MM.1S (cell line): ENCODE results near the gene PTGDS.

Experiments
- CTCF ChIP-seq: fragments of 300-600 bp; sonication (generic); IDR thresholded peaks from 2 replicates; pipeline ENCODE4 v1.5.1; 2016; ENCODE audit warnings: antibody characterized with exemption, low read length, mixed read lengths
- EZH2 ChIP-seq: fragments of 300-600 bp; sonication (generic); optimal IDR thresholded peaks from 2 replicates; pipeline ENCODE3; 2017; ENCODE audit warnings: low read depth, mild to moderate bottlenecking, antibody characterized with exemption, low read length, mixed read lengths
- EZH2phosphoT487 ChIP-seq: fragments of 300-600 bp; sonication (generic); IDR thresholded peaks from 2 replicates; pipeline ENCODE4 v1.6.1; 2018; ENCODE audit warnings: antibody characterized with exemption, low read length

- TF ChIP-seq CTCF (no peak), EZH2phosphoT487 (no peak), EZH2 (no peak)
These were observed 36.9 kb downstream of the PTGDS start for GRCh38 chr9:137014166-137014565.
